GM21423 (cell line): ENCODE data around the gene NLGN3.

Experiments used
- ATAC-seq: cut with Tn5 transposase; IDR thresholded peaks from one replicate; pipeline ENCODE4 v1.9.1; 2021; ENCODE audit warnings: mild to moderate bottlenecking, moderate library complexity; ENCODE audit not compliant: unreplicated experiment

Gene NLGN3

DNA sequence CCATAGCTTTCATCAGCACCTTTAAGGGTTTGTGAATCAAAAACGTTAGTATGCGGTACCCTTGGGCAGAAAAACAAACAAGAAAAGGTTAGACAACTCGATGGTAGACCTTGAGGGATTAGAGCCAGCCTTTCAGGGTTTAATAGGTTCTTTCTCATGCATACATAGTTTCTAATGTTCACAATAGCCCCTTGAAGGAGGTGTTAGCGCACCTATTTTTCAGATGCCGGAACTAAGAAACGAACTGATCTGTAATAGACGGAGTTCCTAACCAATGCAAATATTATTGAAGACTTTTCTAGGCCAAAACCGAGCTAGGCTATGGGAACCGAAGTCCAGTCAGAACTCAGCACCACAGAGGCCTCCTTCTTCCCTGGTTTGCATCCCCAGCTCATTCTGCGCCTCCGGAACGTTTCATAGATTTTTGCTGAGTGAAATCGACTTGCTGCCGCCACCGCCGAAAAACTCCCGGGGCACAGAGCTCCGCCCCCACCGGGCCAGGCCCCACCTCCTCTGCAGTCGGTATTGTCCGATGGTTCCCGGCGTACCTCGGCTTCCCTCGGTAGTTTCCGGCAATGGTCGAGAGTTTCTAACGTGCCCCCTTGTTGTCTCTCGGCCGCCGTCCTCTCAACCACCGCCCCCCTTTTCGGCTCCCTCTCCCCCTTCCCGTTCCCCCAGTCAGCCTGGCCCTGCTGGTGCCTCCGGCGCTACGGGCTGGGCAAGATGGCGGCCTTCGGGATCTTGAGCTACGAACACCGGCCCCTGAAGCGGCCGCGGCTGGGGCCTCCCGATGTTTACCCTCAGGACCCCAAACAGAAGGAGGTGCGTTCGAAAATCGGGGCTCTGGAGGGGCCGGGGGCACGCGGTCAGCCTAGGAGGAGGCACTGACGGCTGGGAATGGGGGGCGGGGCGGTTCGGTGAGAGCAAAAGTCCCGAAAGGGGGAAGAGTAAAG lies 26.3 kb upstream of the NLGN3 start, which contains the start of gene MED12:
Gene MED12 (plus strand): TSS at position 565 of the 953 bp plus-strand sequence. CDS start 159 bp downstream, at position 724.
- peak; percentile 95 for ATAC-seq

- no peak for ATAC-seq
Observed at GRCh38 chrX:71118985-71119535, 25.6 kb upstream of the NLGN3 start.

- no peak for ATAC-seq
Observed at GRCh38 chrX:71128166-71128833, 16.3 kb upstream of the NLGN3 start.

DNA sequence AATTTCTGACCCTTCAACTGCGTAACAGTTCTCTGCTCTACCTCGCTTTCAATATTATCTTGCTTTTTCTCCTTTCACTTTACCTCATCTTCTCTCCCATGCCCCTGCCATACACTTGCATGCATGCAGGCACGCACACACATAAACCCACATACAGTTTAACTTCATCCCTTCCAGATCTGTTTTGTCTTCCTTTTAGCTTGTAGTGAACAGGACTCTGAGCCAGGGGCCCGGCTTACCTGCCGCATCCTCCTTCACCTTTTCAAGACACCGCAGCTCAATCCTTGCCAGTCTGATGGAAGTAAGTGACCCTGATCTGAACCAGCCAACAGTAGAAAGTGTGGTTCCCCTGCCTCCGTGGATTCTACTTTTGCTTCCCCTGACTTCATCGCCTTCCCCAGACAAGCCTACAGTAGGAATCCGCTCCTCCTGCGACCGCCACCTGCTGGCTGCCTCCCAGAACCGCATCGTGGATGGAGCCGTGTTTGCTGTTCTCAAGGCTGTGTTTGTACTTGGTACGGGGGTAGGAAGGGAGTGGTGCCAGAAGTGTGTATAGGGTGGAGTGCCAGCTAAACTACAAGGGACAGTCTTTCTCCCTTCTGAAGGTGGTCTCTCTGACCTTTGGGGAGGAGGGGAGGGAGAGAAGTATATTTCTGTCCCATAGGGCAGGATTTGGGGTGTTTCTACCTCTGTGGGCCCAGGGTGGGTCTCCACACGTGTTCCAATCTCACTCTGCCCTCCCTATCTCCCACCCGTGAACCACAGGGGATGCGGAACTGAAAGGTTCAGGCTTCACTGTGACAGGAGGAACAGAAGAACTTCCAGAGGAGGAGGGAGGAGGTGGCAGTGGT lies 15.5 kb upstream of the NLGN3 start:
- peak; percentile 51 for ATAC-seq

GRCh38 chrX:71131510-71131909 lies 13.1 kb upstream of the NLGN3 start:
- ATAC-seq: no peak

- ATAC-seq: no peak
Observed at GRCh38 chrX:71140440-71140839, 4.2 kb upstream of the NLGN3 start.

DNA sequence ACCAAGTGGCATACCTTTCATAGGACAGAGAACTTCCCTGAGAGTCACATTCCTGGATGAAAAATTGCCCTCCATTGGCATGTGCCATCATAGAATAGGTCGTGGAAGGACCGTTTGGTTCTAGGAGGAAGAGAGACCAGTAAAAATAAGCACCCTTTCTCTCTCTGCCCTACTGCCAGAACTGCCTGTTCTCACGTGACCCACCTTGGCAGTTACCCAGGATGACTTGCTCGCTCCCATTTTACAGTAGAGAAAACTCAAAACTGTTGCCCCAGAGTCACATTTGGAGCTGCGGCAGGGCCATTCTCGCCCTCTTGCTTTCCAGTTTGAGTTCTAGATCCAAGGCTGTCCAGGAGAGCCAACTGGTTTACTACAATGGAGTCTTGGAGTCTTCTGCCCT lies 1.1 kb upstream of the NLGN3 start:
- no peak for ATAC-seq

- ATAC-seq: no peak
Observed at GRCh38 chrX:71147496-71148277, 3.0 kb downstream of the NLGN3 start.

- ATAC-seq: no peak
Observed at GRCh38 chrX:71148278-71148663, 3.6 kb downstream of the NLGN3 start.

DNA sequence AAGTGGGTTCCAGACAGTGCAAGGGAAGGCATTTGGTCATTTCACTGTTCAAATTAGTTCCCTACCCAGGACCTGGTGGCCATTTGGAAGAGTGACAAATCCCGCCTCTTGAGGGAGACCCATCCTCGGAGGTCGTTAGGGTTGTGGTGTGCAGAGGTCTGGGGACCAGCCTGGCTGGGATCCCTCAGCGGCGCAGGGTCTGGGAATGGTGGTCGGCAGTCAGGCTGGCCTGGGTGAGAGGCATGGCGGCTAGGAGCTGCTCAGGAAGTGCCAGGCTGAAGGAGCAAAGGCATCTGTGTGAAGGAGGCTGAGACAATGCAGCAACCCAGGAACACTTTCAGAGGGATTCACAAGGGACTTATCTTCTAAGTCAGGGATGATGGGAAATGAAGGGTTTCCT lies 6.7 kb downstream of the NLGN3 start:
- no peak for ATAC-seq

DNA sequence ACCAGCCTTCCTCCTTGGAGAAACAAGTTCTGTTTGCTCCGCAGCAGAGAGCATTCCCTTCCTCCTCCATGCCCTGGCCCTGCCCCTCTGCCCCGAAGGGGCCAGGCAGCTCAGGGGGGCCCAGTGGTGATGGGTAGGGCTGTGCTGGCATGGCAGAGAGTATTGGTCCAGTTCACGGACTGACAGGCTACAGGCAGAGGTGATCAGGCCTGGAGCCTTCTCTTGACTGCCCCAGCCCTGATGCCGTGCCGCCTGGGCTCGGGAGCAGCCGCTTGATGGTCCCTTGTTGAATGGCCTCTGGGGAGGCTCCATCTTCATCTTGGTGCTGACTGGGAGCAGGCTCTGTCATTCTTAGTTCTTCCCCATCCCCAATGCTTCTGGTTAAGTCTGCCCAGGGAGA lies 9.6 kb downstream of the NLGN3 start:
- ATAC-seq: no peak

DNA sequence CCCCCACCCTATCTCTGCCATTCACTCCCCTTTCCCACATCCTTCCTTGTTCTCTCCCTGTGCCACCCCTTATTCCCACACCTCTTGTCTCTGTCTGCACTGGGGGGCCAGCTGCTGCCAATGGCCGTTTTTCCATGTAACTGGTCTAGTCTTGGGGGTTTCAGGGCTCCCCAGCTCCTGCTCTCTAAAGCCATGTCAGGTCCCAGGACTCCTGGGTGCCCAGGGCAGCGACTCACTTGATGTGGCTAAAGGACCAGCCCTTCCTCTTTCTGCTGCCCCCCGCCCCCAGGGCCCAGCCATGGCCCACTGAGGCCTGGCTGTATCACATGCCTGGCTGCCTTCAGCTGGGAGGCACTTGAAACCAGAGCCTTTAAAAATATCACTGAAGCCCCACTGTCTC lies 10.0 kb downstream of the NLGN3 start:
- no peak for ATAC-seq

GRCh38 chrX:71158603-71159002 lies 14.0 kb downstream of the NLGN3 start:
- ATAC-seq: no peak

- no peak for ATAC-seq
Observed at GRCh38 chrX:71159335-71159734, 14.7 kb downstream of the NLGN3 start.

GRCh38 chrX:71160475-71160874 lies 15.8 kb downstream of the NLGN3 start:
- no peak for ATAC-seq

DNA sequence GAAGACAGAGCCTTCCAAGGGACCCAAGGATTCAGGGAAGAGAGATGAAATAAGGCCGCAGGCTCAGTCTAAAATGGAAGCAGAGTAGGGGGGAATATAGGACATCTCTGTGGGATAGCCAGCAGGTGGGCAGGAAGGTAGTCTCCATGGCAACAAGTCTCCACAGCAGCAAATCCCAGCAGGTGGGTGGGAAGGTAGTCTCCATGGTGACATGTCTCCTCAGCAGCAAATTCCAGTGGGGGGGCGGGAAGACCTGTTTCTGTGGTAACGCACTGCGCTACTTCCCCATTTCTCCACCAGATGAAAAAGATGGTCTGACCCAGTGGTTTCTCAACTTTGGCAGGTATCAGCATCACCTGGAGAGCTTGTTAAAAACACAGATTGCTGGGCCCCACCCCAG lies 18.3 kb downstream of the NLGN3 start:
- no peak for ATAC-seq

- ATAC-seq: no peak
Observed at GRCh38 chrX:71164071-71164470, 19.4 kb downstream of the NLGN3 start.

GRCh38 chrX:71166461-71166860 lies 21.8 kb downstream of the NLGN3 start:
- ATAC-seq: no peak

DNA sequence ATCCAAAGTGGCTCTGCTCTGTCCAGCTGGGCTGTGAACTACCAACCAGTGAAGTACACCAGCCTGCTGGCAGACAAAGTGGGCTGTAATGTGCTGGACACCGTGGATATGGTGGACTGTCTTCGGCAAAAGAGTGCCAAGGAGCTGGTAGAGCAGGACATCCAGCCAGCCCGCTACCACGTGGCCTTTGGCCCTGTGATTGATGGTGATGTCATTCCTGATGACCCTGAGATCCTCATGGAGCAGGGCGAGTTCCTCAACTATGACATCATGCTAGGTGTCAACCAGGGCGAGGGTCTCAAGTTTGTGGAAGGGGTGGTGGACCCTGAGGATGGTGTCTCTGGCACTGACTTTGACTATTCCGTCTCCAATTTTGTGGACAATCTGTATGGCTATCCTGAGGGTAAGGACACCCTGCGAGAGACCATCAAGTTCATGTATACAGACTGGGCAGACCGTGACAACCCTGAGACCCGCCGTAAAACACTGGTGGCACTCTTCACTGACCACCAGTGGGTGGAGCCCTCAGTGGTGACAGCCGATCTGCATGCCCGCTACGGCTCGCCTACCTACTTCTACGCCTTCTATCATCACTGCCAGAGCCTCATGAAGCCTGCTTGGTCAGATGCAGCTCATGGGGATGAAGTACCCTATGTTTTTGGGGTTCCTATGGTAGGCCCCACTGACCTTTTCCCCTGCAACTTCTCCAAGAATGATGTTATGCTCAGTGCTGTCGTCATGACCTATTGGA lies 22.6 kb downstream of the NLGN3 start:
- no peak for ATAC-seq
